GM12865 (cell line): Measurements from ENCODE around the gene REV3L.

Experiments
- DNase-seq: peaks from one replicate; pipeline ENCODE4 v3.0.0; 2010; ENCODE audit warnings: low read depth
- H3K4me3 ChIP-seq: 2 replicates; pipeline ENCODE4 v1.5.1; 2011; ENCODE audit warnings: mild to moderate bottlenecking, low read depth, low read length, control low read depth
- CTCF ChIP-seq: IDR thresholded peaks from 2 replicates; pipeline ENCODE4 v1.5.1; 2011; ENCODE audit warnings: low read length, control low read depth, low read depth, inconsistent platforms; ENCODE audit not compliant: insufficient read depth; ENCODE audit errors: missing control alignments

Gene REV3L

GRCh38 chr6:111254004-111254778, 228.8 kb downstream of the REV3L start:
- no peak for TF ChIP-seq CTCF
- DNase-seq: no peak
- H3K4me3 ChIP-seq: no peak overlapping the region

DNA sequence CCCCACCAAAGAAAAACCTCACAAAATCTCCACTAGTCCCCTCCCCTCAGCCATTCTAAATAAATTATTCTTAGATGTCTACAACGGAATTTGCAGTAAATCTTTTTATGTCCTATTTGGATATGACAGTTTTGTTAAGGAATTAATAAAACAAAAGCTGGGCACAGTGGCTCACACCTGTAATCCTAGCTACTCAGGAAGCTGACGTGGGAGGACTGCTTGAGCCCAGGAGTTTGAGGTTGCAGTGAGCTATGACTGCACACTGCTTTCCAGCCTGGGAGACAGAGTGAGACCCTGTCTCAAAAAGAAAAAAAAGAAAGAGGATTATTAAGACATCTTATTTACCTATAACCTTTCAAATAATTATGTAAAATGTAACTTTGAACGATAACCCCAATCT, 230.3 kb downstream of the REV3L start:
- no peak overlapping the region for H3K4me3 ChIP-seq
- no peak for DNase-seq
- TF ChIP-seq CTCF: no peak

DNA sequence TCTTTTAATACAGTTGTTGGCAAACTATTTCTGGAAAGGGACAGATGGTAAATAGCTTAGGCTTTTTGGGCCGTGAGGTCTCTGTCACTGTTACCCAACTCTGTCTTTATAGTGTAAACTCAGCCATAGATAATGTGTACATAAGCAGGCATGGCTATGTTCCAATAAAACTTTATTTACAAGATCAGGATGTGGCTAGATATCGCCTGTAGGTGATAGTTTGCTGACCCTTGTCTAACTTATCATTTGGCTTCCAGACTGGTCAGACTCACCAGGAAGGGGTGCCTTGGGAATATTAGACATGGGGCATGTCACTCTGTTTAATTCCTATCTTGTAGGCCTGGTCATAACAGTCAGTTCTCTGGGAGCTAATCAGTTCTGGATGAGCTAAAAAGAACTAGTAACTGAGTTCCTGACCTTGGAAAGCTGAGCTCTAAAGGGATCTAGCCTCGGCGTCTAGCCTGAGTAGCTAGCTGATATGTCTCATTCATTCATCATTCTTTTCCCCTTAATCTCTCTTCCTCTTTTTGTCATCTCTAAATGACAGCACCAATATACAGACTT, 232.1 kb downstream of the REV3L start:
- no peak for DNase-seq
- H3K4me3 ChIP-seq: no peak overlapping the region
- no peak for TF ChIP-seq CTCF
